Parietal lobe (tissue), 1 donor: ENCODE results near the gene ACTR8. TPM values are rescaled to one million over a fixed set of nuclear protein-coding genes. Genes with fewer than 3 reads are reported as not detected.

Source experiments
- total RNA-seq: library from RNA; depleted of rRNA; stranded (reverse); fragments of >200 nt; gene quantifications from one replicate; pipeline ENCODE4 v1.2.3, GENCODE V29; 2014

The ACTR8 gene
- total RNA-seq, result 68.2 TPM

DNA sequence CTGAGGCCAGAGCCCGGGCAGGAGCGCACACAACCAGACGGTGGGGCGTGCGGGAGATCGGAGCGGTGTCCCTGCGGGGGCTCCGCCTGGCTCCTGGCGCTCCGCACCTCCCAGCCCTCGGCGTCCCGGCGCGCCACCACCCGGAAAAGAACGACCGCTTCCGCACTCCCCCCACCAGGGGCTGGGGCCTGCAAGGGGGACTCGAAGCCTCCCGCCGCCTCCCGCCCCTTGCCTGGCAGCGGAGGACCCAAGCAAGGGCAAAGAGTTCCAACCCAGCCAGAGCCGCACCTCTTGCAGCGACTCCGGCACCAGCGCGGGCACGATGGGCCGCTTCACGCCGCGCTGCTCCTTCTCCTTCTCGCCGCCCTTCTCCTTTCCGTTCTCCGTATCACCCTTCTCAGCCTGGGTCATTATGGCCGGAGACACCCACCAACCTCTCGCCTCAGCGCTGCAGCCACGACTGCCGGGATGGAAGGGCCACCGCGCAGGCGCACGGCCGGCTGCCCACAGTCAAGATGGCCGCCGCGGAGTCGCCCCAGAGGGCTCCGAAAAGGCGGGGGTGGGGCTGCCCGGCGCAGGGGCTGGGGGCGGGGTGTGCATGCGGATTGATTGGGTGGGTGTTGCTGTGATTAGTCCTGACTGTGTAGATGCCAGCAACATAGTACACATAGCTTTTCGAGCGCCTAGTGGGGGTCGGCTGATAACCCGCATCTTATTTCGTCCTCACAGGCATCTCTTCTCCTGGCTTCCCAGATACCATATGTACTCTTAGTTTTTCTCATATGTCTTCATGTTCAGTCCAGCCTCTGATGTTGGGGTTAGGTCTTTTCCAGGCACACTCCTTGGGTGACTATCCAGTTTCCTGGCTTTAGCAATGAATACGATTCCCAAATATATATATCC lies at the start of gene ACTR8:
Gene ACTR8 (minus strand): TSS at position 462 of the 903 bp plus-strand sequence. CDS start 51 bp downstream, at position 411.

DNA sequence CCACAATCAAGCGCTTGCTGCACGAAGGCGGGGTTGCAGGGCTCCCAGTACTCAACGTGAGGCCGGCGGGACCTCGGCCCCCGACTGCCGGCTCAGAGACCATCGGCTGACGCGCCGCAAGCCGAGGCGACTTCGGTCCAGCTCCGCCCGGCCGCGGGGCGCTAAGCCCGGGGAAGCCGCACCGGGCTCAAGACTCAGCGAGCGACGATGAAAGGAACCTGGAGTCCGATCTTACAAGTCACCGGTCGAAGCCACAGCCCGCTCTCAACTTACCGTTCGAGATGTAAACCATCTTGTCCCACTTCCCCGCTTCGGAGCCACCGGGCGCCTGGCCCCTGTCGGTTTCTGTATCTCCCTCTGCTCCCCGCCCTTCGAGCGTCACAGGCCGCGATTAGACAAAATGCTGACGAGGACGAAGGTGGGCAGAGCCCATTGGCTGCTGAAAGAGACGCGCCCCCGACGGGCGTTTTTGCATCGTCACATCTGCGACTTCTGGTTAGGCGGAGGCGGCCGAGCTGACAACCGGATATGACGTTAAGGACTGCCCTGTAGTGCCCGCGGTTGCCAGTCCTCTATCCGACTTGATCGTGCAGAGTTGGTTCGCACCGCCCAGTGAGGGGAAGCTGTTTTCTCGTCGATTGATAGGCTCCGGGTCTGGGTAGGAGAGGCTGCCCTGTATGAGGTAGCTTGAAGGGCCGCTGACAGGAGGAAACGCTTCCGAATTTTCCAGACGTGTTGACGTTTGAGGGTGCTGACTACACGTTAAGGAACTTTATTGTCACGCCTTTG lies 9.7 kb upstream of the ACTR8 start, which contains the start of gene SELENOK:
Gene SELENOK (minus strand): TSS at position 363 of the 789 bp plus-strand sequence.

DNA sequence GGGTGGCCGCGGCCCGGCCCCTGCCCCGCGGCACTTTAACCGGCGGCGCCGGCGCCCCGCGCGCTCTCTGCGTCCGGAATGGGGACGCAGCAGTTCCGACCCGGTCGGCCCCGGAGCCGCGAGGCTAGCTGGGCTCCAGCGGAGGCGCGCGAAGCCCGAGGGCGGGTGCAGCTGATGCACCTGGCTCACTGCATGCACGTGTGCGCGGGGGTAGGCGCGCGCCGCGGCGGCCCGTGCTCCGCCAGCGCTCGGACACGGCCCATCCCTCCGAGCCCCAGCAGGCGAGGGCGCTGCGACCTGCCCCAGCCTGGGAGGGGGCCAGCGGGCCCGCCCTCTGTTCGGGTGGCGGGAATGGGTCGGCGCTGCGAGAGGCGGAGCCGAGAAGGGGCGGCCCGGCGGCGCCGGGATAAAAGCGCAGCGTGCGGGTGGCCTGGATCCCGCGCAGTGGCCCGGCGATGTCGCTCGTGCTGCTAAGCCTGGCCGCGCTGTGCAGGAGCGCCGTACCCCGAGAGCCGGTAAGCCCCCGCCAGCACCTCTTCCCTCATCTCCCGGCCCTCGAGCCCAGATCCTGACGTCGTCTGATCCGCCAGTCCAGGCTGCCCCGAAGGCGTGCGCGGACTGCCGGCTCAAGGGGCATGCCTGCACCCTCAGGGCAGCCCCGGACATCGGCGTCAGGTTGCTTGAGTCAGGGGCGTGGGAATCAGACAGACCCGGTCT lies 35.7 kb downstream of the ACTR8 start, which contains the start of the genes CHDH and IL17RB:
Gene CHDH (minus strand): TSS at position 286 of the 717 bp plus-strand sequence. CDS start 22,411 bp downstream, outside the sequence.
Gene IL17RB (plus strand): TSS at position 435 of the 717 bp plus-strand sequence. CDS start 21 bp downstream, at position 456.

Other genes with a start within 250 kb of the ACTR8 start
- gene CHDH, start 35.7 kb downstream of the ACTR8 start, total RNA-seq, result 1.3 TPM
- gene IL17RB, start 35.6 kb downstream of the ACTR8 start, total RNA-seq, result 2.2 TPM
- 24.1 TPM for gene SELENOK, start 9.7 kb upstream of the ACTR8 start, total RNA-seq
- 16.6 TPM for gene CACNA2D3, start 240.4 kb upstream of the ACTR8 start, total RNA-seq